AML-193 (cell line): ENCODE measurements around the gene RNU7-1.

ENCODE experiments used
- DNase-seq, 2 experiments: peaks; one replicate each; lab custom pipeline; 2025; lab: John Stamatoyannopoulos, UW

RNU7-1 gene

GRCh38 chr12:6917491-6918231, 26.0 kb upstream of the RNU7-1 start:
- DNase-seq = no peak

- no peak for DNase-seq
Observed at GRCh38 chr12:6919588-6919987, 24.0 kb upstream of the RNU7-1 start.

GRCh38 chr12:6921539-6921938, 22.1 kb upstream of the RNU7-1 start:
- DNase-seq = no peak

- DNase-seq = no peak
Observed at GRCh38 chr12:6921996-6922946, 21.3 kb upstream of the RNU7-1 start.

GRCh38 chr12:6923003-6923732, 20.4 kb upstream of the RNU7-1 start:
- DNase-seq = no peak

- DNase-seq = no peak
Observed at GRCh38 chr12:6923851-6924250, 19.8 kb upstream of the RNU7-1 start.

GRCh38 chr12:6925239-6925539, 18.4 kb upstream of the RNU7-1 start:
- DNase-seq = no peak

GRCh38 chr12:6925540-6926279, 17.9 kb upstream of the RNU7-1 start:
- DNase-seq = no peak

- DNase-seq = peak; percentile 16 to 26
Observed at GRCh38 chr12:6927379-6928021, 16.1 kb upstream of the RNU7-1 start, which contains the start of gene ATN1. Gene ATN1, plus strand, starts transcription at chr12:6927959. Its CDS starts 6,043 bp downstream, at chr12:6934002.

GRCh38 chr12:6928022-6928702, 15.5 kb upstream of the RNU7-1 start:
- DNase-seq = no peak

- DNase-seq = no peak
Observed at GRCh38 chr12:6928703-6929407, 14.8 kb upstream of the RNU7-1 start.

GRCh38 chr12:6929466-6930452, 13.9 kb upstream of the RNU7-1 start:
- DNase-seq = no peak

GRCh38 chr12:6932766-6933165, 10.8 kb upstream of the RNU7-1 start:
- no peak for DNase-seq

- DNase-seq = no peak
Observed at GRCh38 chr12:6934110-6934509, 9.5 kb upstream of the RNU7-1 start.

GRCh38 chr12:6935371-6936193, 8.0 kb upstream of the RNU7-1 start:
- no peak for DNase-seq

- DNase-seq = no peak
Observed at GRCh38 chr12:6936194-6936635, 7.4 kb upstream of the RNU7-1 start.

- no peak for DNase-seq
Observed at GRCh38 chr12:6936636-6937480, 6.8 kb upstream of the RNU7-1 start.
